B cell (primary cell): ENCODE data around the gene COL9A3.

Experiments
- CTCF ChIP-seq: fragments of 200-600 bp; IDR thresholded peaks from one replicate; pipeline ENCODE4 v1.8.0; 2022; ENCODE audit warnings: antibody characterized with exemption, mild to moderate bottlenecking
- EZH2 ChIP-seq: IDR thresholded peaks from 2 replicates; pipeline ENCODE4 v1.6.1; 2012; ENCODE audit warnings: borderline replicate concordance, low read depth, mild to moderate bottlenecking, moderate library complexity, low read length; ENCODE audit not compliant: insufficient read depth, poor library complexity, severe bottlenecking

- TF ChIP-seq CTCF (no peak), EZH2 (no peak)
These were observed 12.7 kb downstream of the COL9A3 start for GRCh38 chr20:62829231-62830230.
